Tibial nerve (tissue), 4 donors: ENCODE measurements around the gene PFDN1. TPM values are rescaled to one million over a fixed set of nuclear protein-coding genes. Genes with fewer than 3 reads are reported as not detected.

Source experiments
- DNase-seq, 2 donors: peaks; one replicate each; pipeline ENCODE4 v3.0.0-alpha.2; 2019; ENCODE audit warnings: low spot score in 2 of 2
- H3K27ac ChIP-seq, 4 donors: fragments of 200-600 bp; sonication (generic) in 3 of 4; one replicate each; pipeline ENCODE4 v1.5.1; 2017 to 2019; ENCODE audit warnings: mild to moderate bottlenecking in 1 of 4
- H3K27me3 ChIP-seq, 2 donors: fragments of 200-600 bp; sonication (generic) in 1 of 2; one replicate each; pipeline versions ENCODE4 v1.5.1 to v1.6.0; 2017 to 2019
- H3K36me3 ChIP-seq, 3 donors: fragments of 200-600 bp; sonication (generic); one replicate each; pipeline ENCODE4 v1.5.1; 2018 to 2019
- H3K4me1 ChIP-seq, 4 donors: fragments of 200-600 bp; sonication (generic) in 3 of 4; one replicate each; pipeline ENCODE4 v1.5.1; 2017 to 2019
- H3K4me3 ChIP-seq, 4 donors: fragments of 200-600 bp; sonication (generic) in 3 of 4; one replicate each; pipeline ENCODE4 v1.5.1; 2017 to 2019; ENCODE audit warnings: mild to moderate bottlenecking in 1 of 4, moderate library complexity in 1 of 4
- H3K9me3 ChIP-seq, 4 donors: fragments of 200-600 bp; sonication (generic) in 3 of 4; one replicate each; pipeline ENCODE4 v1.5.1; 2017 to 2019
- EP300 ChIP-seq, 2 donors: sonication (generic); formaldehyde crosslinking; IDR thresholded peaks; one replicate each; pipeline ENCODE4 v1.6.1; 2017; ENCODE audit warnings: antibody characterized with exemption in 2 of 2, mild to moderate bottlenecking in 1 of 2
- POLR2A ChIP-seq, 2 donors: fragments of 450-650 bp; IDR thresholded peaks; one replicate each; pipeline ENCODE4 v1.6.1; 2017; ENCODE audit warnings: antibody characterized with exemption in 2 of 2, mild to moderate bottlenecking in 2 of 2, moderate library complexity in 2 of 2
- WGBS, 2 donors: methylation state at CpG; one replicate each; pipeline ENCODE4 v1.1.5; 2018; 5-methylcytosine and 5-hydroxymethylcytosine counted together
- total RNA-seq, 4 donors: library from RNA; depleted of rRNA; stranded (reverse); fragments of >200 nt; gene quantifications; one replicate each; pipeline ENCODE4 v1.1.0, GENCODE V29; 2016
- TF ChIP-seq, protein P1 (sequence below), 5 experiments: fragments of 200-600 bp in 3 of 5; fragments of 450-650 bp in 2 of 5; sonication (generic) in 3 of 5; IDR thresholded peaks; one replicate each; pipeline ENCODE4 v1.5.1; 2016 to 2019; ENCODE audit warnings: antibody characterized with exemption in 5 of 5, mild to moderate bottlenecking in 3 of 5, moderate library complexity in 2 of 5

PFDN1 gene
- total RNA-seq, 4 donors from 2014 or later: 98.2 to 146 (median 109) TPM

DNA sequence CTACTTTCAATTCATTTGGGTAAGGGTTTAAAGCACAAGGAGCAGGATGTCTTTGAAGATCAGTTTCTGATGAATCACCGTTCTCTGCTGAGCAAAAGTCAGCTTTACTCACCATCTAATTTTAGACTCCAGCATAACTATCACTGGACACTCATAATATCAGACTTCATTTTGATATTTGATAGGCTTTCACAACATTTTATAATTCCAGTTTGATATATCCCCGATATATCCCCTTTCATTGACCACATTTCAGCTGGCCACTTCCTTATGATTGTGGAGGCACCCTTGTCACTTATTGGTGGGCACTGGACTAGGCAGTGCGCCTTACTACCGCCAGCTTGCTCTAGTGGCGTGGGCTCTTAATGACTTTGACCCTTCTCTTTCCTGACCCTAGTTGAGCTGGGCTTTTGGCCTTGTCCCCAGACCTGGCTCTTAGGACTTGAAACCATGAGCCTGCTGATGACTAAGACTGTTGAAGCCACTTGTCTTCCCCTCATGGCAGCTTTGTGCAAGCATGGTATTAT, 81.1 kb downstream of the PFDN1 start:
- WGBS, 2 donors: 73 to 77% methylated on average over 5 of the region's 5 CpGs

DNA sequence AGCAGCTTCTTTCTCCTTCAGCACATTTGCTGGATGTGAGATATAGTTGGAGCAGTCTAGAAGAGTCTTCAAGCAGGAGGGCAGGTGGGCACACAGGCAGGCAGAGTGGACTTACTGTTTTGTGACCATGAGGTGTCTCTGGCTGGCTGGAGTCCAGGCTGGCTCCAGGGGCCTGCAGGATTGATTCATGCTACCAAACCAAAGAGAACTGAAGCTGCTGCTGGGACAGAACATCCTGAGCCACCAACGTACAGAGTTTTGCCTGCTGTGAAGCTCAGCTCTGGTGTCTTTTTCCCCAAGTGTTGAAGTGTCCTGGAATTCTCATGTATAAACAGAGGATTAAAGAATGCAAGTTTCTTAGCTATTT, 82.2 kb downstream of the PFDN1 start:
- Histone ChIP-seq H3K4me3 (no peak overlapping the region), H3K36me3 (no peaks in the 10 kb centered on the region), H3K27ac (no peak overlapping the region), H3K9me3 (no peaks in the 10 kb centered on the region), H3K27me3 (no peaks in the 10 kb centered on the region), H3K4me1 (peaks cover 0 to 19% (median 0%) of the 10 kb centered on the region in 4 donors)
- TF ChIP-seq, protein P1, sequence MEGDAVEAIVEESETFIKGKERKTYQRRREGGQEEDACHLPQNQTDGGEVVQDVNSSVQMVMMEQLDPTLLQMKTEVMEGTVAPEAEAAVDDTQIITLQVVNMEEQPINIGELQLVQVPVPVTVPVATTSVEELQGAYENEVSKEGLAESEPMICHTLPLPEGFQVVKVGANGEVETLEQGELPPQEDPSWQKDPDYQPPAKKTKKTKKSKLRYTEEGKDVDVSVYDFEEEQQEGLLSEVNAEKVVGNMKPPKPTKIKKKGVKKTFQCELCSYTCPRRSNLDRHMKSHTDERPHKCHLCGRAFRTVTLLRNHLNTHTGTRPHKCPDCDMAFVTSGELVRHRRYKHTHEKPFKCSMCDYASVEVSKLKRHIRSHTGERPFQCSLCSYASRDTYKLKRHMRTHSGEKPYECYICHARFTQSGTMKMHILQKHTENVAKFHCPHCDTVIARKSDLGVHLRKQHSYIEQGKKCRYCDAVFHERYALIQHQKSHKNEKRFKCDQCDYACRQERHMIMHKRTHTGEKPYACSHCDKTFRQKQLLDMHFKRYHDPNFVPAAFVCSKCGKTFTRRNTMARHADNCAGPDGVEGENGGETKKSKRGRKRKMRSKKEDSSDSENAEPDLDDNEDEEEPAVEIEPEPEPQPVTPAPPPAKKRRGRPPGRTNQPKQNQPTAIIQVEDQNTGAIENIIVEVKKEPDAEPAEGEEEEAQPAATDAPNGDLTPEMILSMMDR (IDR thresholded peaks at IDR 0.05): no peak
- TF ChIP-seq EP300 (IDR thresholded peaks at IDR 0.05): no peak
- TF ChIP-seq POLR2A (IDR thresholded peaks at IDR 0.05): no peak
- DNase-seq: no peak
- 56 to 70% methylated on average over 1 of the region's 1 CpG for WGBS, 2 donors

More for the DNA sequence above, 81.1 kb downstream of the PFDN1 start:
- no peak for DNase-seq
- H3K36me3 ChIP-seq: no peaks in the 10 kb centered on the region
- peaks cover 0 to 18% (median 0%) of the 10 kb centered on the region in 4 donors for H3K4me1 ChIP-seq
- no peak for TF ChIP-seq EP300 (IDR thresholded peaks at IDR 0.05)
- TF ChIP-seq, protein P1 (IDR thresholded peaks at IDR 0.05): no peak
- TF ChIP-seq POLR2A (IDR thresholded peaks at IDR 0.05): no peak
- no peaks in the 10 kb centered on the region for H3K27me3 ChIP-seq
- no peaks in the 10 kb centered on the region for H3K9me3 ChIP-seq
- H3K27ac ChIP-seq: peak overlapping the region in 1 of 4 donors; percentile 32
- no peak overlapping the region for H3K4me3 ChIP-seq

DNA sequence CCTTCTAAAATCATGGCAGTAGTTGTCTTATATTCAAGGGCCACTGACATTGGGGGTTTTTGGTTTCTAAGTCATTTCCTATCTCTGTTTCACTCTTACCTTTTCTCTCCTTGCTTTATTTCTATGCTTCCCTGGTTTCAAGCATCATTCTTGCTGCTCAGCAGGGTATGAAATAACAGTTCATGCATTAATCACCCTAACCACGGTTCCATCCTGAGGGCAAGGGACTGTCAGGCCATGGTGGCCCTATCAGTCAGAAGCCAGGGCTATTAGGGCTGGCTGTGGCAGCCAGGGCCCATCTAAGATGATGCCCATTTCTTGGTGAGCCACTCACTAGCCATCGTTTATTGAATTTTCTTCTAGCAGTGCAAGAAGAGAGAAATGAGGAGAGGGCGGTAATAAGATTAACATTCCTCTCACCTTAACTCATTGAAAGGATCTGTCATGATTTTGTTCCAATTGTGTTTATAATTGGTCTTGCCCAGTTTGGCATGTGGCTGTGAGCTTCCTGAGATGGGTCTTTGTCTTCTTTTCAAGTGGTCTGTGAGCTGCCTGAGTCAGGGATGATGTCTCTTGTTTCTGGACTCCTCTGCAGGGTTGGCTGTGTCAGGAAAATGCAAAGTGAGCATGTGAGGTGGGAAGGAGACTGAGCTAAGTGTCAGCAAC, 82.7 kb downstream of the PFDN1 start:
- no peaks in the 10 kb centered on the region for H3K9me3 ChIP-seq
- TF ChIP-seq EP300 (IDR thresholded peaks at IDR 0.05): no peak
- no peak for TF ChIP-seq POLR2A (IDR thresholded peaks at IDR 0.05)
- TF ChIP-seq, protein P1 (IDR thresholded peaks at IDR 0.05): no peak
- H3K27ac ChIP-seq: peak overlapping the region in 1 of 4 donors; percentile 9
- H3K4me3 ChIP-seq: no peak overlapping the region
- no peaks in the 10 kb centered on the region for H3K36me3 ChIP-seq
- no peak for DNase-seq
- H3K4me1 ChIP-seq: peaks cover 0 to 22% (median 0%) of the 10 kb centered on the region in 4 donors
- 78 to 85% methylated on average over 3 of the region's 3 CpGs for WGBS, 2 donors
- H3K27me3 ChIP-seq: no peaks in the 10 kb centered on the region

DNA sequence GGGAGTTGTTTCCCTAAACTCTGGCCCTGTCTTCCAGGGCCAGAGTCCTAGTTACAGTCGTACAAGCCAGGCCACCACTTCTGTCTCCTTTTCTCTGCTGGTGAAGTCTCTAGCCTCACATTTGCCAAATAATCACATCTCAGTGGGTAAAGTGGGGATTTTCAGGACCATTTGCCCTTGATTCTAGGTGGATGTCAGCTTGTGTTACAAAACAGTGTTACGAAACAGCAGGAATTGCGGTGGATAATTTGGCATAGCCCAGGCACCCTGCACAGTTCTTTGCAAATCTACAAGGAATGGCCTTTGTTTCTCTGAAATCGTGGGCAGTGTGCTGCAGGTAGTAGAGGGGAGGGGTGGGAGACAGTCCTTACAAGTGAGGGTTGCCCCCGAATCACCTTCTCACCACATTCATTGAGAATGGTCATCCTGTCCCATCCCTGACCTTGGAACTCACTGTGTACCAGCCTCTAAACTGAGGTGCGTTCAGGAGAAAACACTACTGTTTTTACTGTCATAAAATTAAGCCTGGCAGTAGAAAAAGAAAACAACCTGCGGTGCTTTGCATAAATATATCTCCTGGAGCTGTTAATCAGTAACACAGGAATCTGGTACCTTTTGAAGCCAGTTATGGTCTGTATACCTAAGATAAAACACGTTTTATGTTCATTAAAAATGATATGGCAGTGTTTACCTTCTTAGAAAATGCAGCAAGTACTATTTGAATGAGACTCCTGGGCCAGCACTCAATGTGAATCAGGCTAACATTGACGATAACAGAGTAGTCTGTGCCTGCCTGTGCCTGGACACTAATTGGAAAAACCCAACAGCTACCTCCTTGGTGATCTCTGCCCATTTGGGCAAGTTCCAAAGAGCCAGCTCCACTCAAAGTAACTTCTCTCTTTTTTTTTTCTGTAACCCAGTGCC, 83.6 kb downstream of the PFDN1 start:
- Histone ChIP-seq H3K27ac (peak overlapping the region in 1 of 4 donors; percentile 9), H3K9me3 (no peaks in the 10 kb centered on the region), H3K27me3 (no peaks in the 10 kb centered on the region), H3K36me3 (no peaks in the 10 kb centered on the region), H3K4me1 (peaks cover 0 to 21% (median 0%) of the 10 kb centered on the region in 4 donors), H3K4me3 (no peak overlapping the region)
- TF ChIP-seq EP300 (IDR thresholded peaks at IDR 0.05) (no peak), POLR2A (IDR thresholded peaks at IDR 0.05) (no peak)
- TF ChIP-seq, protein P1 (IDR thresholded peaks at IDR 0.05): no peak
- 79 to 88% methylated on average over 9 of the region's 9 CpGs for WGBS, 2 donors
- no peak for DNase-seq
